EL (cell line): ENCODE measurements around the gene ADAMTS2.

Experiments
- DNase-seq: peaks from one replicate; pipeline ENCODE4 v3.0.0-alpha.2; 2016

The ADAMTS2 gene

DNA sequence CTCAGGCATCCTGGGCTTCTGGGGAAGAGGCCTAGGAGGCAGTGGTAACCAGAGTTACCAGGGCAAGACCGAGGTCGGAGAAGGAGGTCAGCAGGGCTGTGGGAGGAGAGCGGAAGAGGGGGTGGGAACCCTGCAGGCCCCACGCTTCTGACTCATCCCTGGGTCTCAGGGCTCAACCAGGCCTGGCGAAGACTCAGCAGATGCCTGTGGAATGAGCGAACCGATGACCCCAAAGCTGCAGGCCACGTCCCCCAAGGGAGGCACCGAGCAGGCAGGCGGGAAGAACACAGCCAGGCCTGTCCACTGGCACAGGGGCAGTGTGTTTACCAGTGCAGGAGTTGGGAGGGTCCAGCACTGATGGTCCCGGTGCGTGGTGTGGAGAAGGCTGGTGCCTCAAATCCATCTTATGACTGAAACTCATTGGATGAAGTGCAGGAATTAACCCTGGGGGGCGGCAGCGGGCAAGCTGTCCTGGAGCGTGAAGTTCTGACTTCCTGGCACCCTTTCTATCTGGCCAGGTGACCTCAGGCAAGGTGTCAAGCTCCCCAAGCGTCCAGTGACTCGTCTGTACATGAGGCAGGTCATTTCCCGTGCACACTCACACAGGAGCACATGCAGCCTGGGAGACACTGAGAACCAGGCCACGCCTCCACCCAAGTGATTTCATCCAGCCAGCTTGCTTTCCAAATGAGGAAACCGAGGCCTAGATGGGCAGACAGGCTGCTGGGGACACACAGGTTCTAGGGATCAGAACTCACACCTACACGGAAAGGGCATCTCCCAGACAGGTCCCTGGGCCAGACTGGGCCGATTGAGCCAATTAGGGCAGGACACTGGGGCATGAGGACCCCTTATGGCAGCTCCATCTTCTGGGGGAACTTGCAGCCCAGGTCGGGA lies 69.1 kb downstream of the ADAMTS2 start:
- peak; percentile 100 for DNase-seq

DNA sequence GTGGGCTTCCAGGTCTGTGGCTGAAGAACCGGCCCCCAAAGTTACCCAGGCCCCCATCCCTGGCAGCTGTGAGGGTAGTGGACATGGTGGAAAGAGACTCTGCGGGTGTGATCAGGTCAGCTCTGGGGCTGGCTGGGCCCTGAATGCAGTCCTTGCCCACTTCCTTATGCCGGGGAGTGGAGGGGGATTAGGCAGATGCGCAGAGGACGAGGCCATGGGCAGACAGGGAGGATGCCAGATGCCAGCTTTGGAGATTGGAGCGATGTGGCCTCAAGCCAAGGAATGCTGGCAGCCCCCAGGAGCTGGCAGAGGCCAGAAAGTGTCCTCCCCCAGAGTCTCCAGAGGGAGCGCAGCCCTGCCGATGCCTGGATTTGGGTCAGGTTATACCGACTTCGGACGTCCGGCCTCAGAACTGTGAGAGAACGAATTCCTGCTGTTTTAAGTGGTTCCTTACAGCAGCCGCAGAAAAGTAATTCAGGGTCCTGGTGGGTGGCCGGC lies 69.8 kb downstream of the ADAMTS2 start:
- no peak for DNase-seq

DNA sequence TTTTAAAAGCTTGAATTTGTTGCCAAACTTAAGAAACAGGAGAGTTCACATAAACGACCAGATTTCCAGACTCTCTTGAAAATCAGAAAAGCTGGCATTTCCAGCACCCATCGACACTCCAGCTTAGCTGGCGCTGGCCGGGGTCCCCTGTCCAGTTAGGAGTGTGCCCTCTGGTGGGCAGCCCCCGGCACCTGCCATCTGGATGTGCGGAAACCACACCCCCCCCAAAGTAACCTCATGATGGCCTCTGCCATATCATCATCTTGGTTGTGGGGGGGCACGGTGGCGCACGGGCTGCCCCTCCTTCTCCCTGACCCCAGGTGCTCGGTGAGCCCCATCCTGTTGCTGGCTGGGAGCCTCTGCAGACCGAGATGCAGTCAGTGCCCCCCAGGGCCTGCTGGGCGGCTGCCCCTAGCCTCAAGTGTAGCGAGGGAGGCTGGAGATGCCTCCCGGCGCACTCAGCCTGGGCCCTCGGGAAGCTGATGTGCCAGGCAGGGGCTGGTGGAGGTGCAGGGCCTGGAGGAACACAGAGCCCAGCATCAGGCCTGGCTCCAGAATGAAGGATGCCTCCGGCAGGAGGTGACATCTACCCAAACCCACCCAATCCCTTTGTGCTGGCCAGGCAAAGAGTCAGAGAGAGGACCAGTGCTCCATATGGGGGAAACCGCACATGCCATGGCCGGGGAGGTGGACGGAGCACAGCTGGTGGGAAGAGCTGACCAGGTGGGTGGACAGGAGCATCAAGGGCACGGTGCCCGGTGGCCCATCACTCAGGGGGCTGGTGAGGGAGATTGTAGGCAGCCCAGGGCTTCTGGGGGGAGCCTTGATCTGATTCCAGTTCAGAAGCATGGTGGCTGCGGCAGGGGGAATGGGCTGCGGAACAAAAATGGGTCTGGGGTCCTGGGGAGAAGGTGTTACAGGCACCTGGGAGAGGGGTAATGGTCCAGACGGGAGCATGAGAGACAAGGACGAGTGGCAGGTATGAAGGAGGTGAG lies 70.6 kb downstream of the ADAMTS2 start:
- no peak for DNase-seq

DNA sequence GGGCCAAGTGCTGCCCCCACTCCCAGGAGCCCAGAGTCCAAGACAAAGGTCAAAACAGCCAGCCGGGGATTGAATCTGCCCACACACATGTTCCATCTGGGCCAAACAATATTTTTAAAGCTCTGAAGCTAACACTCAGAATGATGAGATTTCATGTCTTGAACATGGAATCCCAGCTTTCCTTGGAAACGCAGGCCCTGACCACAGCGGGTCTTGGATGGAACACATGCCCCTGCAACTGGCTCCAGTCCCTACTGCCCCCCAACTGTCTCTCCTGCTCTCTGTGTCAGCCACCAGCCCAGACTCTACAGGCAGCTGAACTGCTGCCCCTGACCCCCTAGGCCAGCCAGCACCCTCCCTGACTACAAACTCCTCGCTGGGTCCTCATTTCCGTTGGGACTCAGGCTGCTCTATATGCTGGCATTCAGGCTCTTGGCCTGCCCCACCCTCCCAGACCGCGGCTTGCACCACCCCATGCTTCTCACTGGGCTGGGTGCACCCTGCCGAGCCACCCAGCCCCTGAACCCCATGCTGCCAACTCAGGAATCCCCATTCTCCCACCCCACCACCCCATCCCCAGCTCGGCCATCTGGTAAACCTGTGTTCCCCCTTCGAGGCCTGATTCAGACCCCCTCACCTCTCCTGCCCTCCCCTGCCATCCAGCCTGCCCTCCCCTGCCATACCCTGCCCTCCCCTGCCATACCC lies 71.7 kb downstream of the ADAMTS2 start:
- no peak for DNase-seq

GRCh38 chr5:179273073-179273435 lies 72.2 kb downstream of the ADAMTS2 start:
- no peak for DNase-seq

DNA sequence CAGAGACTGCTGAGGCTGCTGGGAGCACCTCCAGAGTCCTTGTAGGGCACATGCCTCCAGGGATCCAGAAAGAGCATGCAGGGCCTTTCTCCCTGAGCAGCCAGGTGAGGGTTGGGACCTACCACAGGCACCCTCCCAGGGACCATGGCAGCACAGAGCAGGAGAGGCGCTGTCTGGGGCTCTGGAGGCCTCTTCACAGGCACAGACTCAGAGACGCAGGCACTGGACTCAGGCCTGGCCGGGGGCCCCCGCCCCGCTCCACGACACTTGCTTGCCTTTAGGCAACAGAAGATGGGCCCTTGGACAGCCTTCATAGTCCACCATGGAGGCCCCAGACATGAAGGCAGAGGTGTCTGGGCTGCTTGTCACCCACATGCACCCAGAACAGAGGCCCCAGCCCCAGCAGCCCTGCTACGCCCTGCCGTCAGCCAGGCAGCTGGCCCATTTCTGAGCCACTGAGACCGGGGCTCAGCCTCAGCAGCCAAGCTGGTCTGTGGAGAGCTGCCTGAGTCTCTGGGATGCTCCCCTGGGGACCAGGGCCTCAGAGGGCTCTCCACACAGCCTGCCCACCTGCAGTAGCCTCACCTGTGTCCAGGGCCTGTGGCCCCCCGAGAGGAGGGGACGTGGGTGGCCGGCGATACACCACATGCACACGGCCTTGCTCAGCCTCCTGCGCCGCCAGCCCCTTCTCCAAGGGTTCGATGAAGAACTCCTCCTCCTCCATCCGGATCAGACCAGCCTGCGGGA lies 72.8 kb downstream of the ADAMTS2 start:
- no peak for DNase-seq

GRCh38 chr5:179271821-179272325 lies 73.4 kb downstream of the ADAMTS2 start:
- no peak for DNase-seq

- DNase-seq, result no peak
These were observed 73.9 kb downstream of the ADAMTS2 start for GRCh38 chr5:179271428-179271734.

DNA sequence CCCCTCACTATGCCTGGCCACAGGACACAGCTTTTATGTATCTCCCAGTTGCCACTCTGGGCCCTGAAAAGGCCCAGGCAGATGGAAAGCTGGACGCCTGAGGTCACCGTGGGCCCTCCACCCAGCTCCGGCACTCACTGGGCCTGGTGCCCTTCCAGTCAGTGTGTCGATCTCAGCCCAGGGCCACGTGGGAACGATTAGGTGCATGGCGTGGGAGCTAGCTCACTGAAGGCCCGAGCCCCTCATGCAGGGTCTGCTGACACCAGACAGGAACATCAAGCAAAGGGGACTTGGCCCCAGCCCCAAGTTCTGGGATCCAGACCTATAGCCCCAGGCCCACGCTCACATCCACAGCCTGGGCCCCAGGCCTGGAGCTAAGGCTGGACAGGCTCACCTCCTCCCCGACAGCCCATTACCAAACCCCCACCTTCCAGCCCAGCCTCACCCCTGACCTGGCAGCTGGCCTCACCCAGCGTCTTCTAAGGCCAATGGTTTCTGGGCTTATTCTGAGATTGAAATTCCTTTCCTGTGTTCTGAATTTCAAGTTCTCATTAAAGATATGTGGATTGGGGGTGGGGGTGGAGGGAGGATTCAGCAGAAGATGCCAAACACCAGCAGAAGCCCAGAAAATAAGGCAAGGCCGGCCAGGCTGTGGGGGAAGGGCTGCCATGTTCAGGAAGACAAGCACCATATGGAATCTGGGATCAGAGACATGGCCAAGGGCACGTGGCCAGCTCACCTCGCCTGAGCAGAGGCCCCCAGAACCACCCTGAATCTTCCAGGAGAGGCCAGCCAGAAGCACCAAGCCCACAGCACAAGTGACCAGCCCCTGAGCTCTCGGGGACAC lies 74.5 kb downstream of the ADAMTS2 start:
- peak; percentile 49 for DNase-seq

DNA sequence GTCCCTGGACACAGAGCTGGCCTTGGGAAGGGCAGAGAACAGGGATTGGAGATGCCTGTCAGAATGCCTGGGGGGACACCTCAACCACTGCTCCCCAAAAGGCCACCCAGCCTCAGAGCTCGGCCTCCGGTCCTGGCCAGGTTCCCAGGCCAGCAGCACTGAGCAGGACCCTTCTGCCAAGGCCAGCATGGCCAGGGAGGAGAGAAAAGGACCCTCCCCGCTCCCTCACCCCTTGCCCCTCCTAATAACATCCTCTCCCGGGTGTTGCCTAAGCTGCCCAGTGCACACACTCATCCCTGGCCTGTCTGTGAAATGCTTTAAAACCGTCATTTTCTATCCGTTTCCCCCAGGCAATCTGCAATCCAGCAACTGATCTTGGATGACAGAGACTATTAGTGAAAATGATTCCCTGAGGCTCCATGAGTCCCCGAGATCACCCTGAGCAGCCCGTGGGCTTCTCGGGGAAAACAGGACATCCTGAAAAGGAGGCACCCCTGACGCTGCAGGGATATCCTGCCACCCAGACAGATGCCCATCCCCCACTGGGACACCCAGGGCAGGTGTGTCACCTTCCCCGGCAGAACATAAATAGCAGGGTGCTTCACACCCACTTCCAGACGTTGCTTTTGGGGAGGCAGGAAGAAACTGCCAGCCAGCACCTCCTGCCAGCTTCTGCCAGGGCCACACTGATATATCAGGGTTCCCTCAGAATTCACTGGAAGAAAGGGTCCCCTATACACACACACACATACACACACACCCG lies 75.3 kb downstream of the ADAMTS2 start:
- peak; percentile 84 for DNase-seq

DNA sequence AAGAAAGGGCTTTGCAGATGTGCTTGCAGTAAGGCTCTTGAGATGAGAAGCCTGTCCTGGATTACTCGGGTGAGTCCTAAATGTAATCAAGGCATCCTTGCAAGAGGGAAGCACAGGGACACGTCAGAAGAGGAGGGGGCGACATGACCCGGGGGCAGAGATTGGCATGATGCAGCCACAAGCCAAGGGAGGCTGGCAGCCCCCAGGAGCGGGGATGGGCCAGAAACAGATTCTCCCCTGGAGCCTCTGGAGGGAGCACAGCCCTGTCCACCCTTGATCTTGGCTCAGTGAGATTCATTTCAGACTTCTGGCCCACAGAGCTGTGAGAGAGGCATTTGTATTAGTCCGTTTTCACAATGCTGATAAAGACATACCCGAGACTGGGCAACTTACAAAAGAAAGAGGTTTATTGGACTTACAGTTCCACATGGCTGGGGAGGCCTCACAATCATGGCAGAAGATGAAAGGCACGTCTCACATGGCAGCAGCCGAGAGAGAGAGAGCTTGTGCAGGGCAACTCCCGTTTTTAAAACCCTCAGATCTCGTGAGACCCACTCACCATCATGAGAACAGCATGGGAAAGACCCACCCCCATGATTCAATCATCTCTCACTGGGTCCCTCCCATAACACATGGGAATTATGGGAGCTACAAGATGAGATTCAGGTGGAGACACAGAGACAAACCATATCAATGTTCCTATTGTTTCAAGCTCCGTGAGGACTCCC lies 76.1 kb downstream of the ADAMTS2 start:
- DNase-seq, result peak; percentile 42

DNA sequence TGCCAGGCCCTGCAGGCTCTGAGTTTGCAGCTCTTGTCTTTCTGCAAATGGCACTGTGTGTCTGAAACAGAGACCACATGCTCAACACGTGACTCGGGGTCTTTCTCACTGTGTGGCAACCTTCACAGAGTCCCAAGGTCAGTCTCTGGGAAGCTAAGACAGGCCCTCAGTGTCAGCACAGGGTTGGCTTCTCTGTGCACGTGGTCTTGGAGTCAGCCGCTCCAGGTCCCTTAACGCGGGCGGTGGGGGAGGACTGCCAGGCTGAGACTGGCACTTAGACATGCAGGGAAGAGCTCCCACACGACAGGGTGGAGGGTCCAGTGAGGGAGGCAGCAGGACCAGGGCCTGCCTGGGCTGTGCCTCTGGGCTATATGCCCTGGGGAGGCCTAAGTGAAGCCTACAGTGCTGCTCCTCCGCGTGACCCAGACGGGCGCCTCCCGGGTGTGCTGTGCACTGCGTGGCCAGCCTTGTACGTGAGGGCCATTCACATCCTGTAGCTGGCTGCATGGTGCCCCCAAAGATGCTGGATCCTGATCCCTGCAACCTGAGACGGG lies 76.8 kb downstream of the ADAMTS2 start:
- no peak for DNase-seq

DNA sequence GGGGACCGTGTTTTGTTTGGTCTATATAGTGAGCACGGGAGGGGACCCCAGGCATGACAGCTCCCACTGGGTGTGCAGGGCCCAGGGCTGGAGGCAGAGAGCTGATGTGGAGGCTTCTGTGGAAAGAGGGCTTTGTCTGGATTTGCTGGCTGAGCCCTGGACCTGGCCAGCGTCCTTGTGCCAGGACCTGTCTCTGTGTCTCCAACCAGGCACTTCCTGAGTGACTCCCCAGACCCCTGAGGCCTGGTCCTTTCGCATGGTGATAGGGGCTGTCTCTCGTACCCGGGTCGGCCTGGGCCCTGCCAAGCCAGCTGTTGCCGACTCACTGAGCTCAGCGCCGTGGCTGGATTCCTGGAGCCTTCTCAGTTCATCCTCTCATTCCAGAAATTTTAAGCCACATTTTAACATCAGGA lies 77.6 kb downstream of the ADAMTS2 start:
- no peak for DNase-seq

GRCh38 chr5:179267071-179267670 lies 78.1 kb downstream of the ADAMTS2 start:
- no peak for DNase-seq

DNA sequence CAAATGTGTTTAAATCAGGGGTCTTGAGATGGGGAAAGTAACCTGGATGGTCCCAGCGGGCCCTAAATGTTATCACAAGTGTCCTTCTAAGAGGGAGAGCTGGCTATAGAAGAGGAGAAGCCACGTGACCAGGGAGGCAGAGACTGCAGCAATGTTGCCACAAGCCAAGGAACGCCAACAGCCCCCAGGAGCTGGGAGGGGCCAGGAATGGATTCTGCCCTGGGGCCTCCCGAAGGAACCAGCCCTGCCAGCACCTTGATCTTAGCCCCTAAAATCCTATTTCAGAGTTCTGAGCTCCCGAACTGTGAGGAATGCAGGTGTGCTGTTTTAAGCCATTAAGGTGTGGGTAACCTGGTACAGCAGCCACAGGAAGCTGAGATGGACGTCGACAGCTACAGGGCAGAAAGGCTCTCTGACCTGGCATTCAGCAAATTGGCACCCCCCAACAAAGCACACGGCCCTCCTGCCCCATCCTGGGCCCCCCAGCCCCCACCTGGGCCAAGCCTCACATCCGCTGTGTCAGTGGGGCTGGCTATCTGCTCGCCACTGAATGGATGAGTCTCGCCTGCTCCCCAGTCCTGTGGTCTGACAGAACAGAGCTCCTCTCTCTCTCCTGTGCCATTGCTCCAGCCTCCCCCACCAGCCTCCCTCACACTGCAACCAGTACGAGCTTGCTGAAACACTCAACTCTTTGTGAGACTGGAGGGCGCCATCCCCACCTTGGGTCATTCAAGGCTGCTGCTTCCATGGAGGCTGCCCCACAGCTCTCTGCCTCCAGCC lies 78.8 kb downstream of the ADAMTS2 start:
- peak; percentile 57 for DNase-seq

DNA sequence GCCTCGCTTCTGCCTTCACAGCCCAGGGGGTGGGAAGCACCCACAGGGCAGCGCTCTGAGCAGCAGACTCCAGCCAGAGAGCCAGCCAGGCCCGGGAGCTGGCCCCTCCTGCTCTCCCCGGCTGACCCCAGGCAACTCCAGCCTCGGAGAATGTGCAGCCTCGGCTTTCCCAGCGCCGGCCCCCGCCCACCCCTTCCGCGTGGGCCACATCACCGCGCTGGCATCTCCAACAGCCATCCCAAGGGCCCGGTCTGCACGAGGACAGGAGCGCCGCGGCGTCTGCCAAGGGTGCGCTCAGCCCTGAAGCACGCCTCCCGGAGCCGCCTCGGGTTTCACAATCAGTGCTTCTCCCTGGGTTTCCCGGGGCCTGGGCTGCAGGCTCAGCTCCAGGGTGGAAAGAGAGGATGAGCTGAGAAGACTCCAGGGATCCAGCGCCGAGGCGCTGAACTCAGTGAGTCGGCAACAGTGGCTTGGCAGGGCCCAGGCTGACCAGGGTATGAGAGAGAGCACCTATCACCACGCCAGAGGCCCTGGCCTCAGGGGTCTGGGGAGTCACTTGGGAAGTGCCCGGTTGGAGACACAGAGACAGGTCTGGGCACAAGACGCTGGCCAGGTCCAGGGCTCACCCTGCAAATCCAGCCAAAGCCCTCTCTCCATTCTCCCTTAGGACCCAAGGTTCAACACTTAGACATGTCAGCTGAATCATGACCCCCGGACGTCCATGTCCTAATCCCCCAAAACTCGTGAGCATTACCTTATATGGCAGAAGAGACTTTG lies 79.6 kb downstream of the ADAMTS2 start:
- peak; percentile 99 for DNase-seq
